Measurements from ENCODE around the gene DNAJC1. TPM values are rescaled to one million over a fixed set of nuclear protein-coding genes. Genes with fewer than 3 reads are reported as not detected.
A peak's percentile ranks its signal among the peaks of the same experiment; 100 is the strongest.

The DNAJC1 gene
- total and polyA plus RNA-seq, 2 of the 8 experiments (the other 6 are each of a cell fraction or from before 2014, with no cell fraction given), result 6.8 to 14.8 TPM

DNA sequence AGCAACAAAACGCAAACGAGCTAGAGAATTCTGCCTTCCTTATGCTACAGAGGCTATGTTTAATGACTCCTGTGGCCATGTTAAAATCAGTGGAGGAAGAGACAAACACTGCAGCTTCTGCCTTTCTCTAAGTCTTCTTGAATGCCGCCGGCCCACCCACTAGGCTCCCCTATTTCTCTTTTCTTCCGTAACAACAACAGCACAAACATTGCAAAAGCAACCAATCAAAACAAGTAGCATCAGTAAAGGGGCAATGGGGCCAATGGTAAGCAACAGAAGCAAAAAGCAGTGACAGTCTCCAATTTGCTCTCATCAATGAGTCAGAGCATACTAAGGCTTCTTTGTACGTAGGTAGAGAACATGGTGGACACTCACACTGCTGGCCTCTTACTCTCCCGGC lies 26.8 kb downstream of the DNAJC1 start (continued):
- TF ChIP-seq CHD7 (IDR thresholded peaks at IDR 0.05; ENCODE audit: insufficient replicate concordance, low read length) (peak; percentile 19), POLR2A (IDR thresholded peaks at IDR 0.05; ENCODE audit: control extremely low read depth in 1 of 2, low read depth in 2 of 2, low read length in 2 of 2) (peak in 1 of 2 experiments; percentile 51; a peak in 1 of 3 replicates), SP2 (IDR thresholded peaks at IDR 0.05; ENCODE audit: low read length) (no peak), CTCF (IDR thresholded peaks at IDR 0.05; ENCODE audit: control extremely low read depth in 1 of 3, insufficient read depth in 1 of 3, low read depth in 1 of 3, low read length in 3 of 3) (no peak), EP300 (IDR thresholded peaks at IDR 0.05; ENCODE audit: borderline replicate concordance in 1 of 2, low read depth in 2 of 2, low read length in 2 of 2) (peak in 1 of 2 experiments; percentile 35; a peak in 1 of 3 replicates), TAF1 (IDR thresholded peaks at IDR 0.05; ENCODE audit: low read depth, low read length) (0 out of 2 replicates have a peak, but pooled peaks have one; percentile 38), RFX5 (IDR thresholded peaks at IDR 0.05; ENCODE audit: borderline replicate concordance, low read depth, low read length) (peak; percentile 37; the same call in 1 of the 2 replicates), MAX (IDR thresholded peaks at IDR 0.05) (no peak), JUND (IDR thresholded peaks at IDR 0.05; ENCODE audit: low read length) (no peak)
